Ecto neural progenitor cell (in vitro differentiated cells): ENCODE results near the gene ZNF524.

Source experiments
- DNase-seq: peaks from one replicate; pipeline ENCODE4 v3.0.0-alpha.2; 2018; ENCODE audit warnings: low spot score

ZNF524 gene

GRCh38 chr19:55642153-55643002, 42.3 kb downstream of the ZNF524 start:
- DNase-seq = no peak

- peak; percentile 81 for DNase-seq
Observed at GRCh38 chr19:55643003-55643886, 43.2 kb downstream of the ZNF524 start, which contains the start of gene ZNF581. TSS of gene ZNF581 (plus strand) at chr19:55643649. CDS start at chr19:55644572, 923 bp downstream.

DNA sequence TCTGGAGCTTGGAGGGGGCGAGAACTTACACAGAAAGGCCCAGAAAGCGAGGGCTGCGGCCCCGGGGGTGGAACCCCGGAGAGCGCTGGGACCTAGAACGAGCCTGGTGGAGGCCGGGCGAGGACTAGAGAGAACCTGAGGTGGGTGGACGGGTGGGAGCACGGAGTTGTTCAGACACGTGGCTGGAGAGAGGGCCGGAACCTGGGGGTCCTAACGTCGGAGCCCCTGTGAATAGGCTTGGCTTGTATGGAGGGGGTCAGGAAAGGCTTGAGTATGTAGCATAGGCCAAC, 43.7 kb downstream of the ZNF524 start:
- no peak for DNase-seq

- no peak for DNase-seq
Observed at GRCh38 chr19:55644191-55644833, 44.2 kb downstream of the ZNF524 start.

GRCh38 chr19:55644842-55645511, 44.9 kb downstream of the ZNF524 start:
- no peak for DNase-seq

DNA sequence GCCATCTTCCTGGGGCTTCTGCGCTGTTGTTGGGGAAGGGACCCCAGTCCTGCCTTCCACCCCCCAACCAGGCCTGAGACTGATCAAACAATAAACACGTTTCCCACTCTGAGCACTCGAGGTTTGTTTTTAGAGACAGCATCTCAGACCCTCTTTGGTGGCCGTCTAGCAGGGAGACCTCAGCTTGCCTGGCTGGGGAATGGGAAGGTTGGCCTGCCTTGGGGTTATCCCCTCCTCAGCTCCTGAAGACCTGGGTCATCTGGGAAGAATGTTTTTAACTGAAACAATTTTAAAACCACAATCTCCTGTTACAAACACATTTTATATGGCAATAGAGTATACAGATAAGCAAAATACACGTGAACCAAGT, 45.4 kb downstream of the ZNF524 start:
- no peak for DNase-seq

GRCh38 chr19:55646889-55647731, 47.0 kb downstream of the ZNF524 start:
- DNase-seq = no peak

DNA sequence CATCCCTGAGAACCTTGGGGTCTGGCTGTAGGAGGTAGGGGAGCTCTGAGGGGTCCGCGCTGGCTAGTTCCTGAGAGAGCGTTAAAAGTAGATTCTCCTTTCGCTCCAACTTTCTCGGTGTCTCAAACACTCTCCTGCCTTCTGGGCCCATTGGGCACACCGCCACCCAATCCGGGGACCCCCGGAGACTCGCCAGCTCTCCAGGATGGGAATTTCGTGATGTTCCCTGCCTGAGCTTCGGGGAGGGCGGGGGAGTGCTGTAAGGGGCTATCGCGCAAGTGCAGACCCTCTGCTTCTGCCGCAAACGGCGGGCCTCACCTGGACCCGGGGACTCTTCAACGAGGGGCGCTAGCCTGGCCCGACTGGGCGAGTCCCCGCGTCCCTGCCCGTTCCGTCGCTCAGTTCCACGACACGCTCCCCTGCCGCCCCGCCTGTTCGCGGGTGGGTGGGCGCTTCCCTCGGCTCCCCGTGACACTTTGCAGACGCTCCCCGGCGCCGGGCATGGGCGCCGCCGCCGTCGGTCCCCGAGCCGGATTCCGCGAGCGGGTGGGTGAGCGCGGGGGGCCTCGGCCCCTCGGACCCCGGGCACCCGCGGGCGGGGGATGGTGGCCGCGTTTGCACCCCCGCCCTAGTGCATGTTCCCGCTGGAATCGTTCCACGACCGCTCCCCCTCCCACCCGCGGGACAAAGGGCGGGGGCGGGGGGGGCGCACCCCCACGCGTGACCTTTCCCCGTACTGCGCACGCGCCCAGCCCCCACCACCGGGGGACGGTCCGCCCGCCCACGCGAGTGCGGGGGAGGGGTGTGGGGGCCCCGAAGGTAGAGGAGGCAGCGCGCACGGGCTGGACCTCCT, 47.9 kb downstream of the ZNF524 start, which contains the start of gene CCDC106:
TSS of gene CCDC106 (plus strand) at position 481 of the 853 bp plus-strand sequence. CDS start 835 bp downstream, outside the sequence.
- DNase-seq = peak; percentile 87

- no peak for DNase-seq
Observed at GRCh38 chr19:55648585-55649267, 48.6 kb downstream of the ZNF524 start.

- DNase-seq = no peak
Observed at GRCh38 chr19:55649268-55650125, 49.4 kb downstream of the ZNF524 start.

DNA sequence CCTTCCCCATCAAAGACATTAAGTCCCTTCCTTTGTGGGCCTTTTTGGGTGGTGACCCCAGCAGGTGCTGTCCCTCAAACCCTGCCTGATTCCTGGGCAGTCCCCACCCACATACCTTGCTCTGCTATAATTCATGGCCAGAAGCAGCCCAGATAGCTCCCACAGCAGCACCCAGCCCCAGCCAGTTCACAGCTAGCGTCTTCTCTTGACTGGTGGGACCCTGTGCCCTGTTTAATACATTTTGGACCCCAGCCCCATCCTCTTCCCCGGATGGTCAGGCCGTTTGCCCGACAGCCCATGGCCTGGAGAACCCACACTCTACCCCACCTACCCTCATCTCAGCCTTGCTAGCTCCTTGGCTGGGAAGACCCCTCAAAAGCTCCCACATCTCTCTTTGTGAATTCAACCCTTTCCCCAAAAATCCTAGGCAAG, 50.1 kb downstream of the ZNF524 start:
- DNase-seq = no peak

- no peak for DNase-seq
Observed at GRCh38 chr19:55650602-55651230, 50.6 kb downstream of the ZNF524 start.

DNA sequence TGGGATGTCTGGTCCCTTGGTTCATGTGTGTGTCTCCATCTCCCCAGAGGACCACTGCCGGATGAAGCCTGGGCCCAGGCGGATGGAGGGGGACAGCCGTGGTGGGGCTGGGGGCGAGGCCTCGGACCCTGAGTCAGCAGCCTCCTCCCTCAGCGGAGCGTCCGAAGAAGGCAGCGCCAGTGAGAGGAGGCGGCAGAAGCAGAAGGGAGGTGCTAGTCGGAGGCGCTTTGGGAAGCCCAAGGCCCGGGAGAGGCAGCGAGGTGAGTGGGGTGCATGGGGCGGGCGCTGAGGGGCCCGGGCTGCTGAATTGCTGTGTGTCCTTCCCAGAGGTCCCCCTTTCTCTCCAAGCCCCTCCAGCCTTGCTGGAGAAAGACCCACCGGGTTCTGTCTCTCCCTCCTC, 51.1 kb downstream of the ZNF524 start:
- no peak for DNase-seq

- peak; percentile 71 for DNase-seq
Observed at GRCh38 chr19:55652311-55653128, 52.4 kb downstream of the ZNF524 start.
